H1 (cell line): ENCODE measurements around the gene FNDC1. TPM values are rescaled to one million over a fixed set of nuclear protein-coding genes. Genes with fewer than 3 reads are reported as not detected.

Experiments
- EP300 ChIP-seq, 2 experiments: IDR thresholded peaks; 1 replicate in 1 of 2; 2 replicates in 1 of 2; pipeline ENCODE4 v1.6.1; 2011 to 2012; ENCODE audit warnings: low read depth in 2 of 2, low read length in 2 of 2, mild to moderate bottlenecking in 2 of 2, borderline replicate concordance in 1 of 2, inconsistent platforms in 1 of 2, moderate library complexity in 1 of 2
- polyA plus RNA-seq, 7 experiments: library from polyadenylated mRNA; depleted of rRNA in 3 of 7; stranded (reverse) in 5 of 7; unstranded in 2 of 7; fragments of >200 nt in 5 of 7; fragments of 200-250 nt in 2 of 7; gene quantifications; 1 replicate in 5 of 7; 2 replicates in 1 of 7; 4 replicates in 1 of 7; pipeline versions ENCODE4 v1.2.1 to v1.2.3, GENCODE V29; 2011 to 2013; ENCODE audit warnings: missing spikeins in 2 of 7, mixed read lengths in 2 of 7
- total RNA-seq: library from RNA; stranded (reverse); fragmentation: NEBNext Ultra II Directional; extraction: Animal tissue kit (Norgen Biotek cat#: 25700); gene quantifications from 2 replicates; pipeline ENCODE4 v1.2.1, GENCODE V29; 2021

The FNDC1 gene
- total and polyA plus RNA-seq, 2 of the 8 experiments (the other 6 are each of a cell fraction or from before 2014, with no cell fraction given): 0.06 to 0.30 TPM

DNA sequence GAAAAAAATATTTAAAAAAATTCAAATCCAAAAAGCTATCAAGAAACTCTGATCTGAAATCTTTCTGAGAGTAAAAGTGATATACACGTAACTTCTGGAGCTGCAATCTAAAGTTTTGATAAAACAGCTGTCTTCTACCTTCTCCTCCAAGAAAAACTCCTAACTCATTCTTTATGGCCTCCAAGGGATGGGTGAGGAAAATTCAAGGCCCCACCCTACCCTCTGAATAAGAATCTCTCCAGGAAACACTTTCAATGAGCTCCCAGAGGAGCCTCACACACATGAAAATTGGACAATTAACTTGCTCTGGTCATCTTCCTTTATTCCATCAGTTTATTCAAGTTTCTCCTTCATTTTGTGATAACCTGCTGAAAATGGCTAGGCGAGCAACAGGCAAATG lies 93.4 kb downstream of the FNDC1 start (continued):
- TF ChIP-seq EP300 (IDR thresholded peaks at IDR 0.05; ENCODE audit: borderline replicate concordance in 1 of 2, low read depth in 2 of 2, low read length in 2 of 2): no peak
